ENCODE results near the gene SND1.
"Not testable (repeated sequence)": the region's sequence is repeated elsewhere in the genome, so short reads cannot be mapped to it uniquely, and the experiment has no call there.

SND1 gene

DNA sequence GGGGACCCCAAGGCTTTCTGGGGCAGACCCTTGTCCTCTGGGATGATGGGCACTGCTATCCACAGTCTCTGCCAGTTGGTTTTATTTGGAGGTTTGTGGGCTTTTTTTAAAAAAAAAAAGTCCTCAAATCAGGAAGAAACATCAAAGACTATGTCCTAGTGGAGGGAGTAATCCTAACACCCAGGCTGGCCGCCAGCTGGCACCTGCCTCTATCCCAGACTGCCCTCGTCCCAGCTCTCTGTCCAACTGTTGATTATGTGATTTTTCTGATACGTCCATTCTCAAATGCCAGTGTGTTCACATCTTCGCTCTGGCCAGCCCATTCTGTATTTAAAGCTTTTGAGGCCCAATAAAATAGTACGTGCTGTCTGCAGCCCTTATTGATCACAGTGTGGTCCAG lies 440.2 kb downstream of the SND1 start:
- DNase-seq: no peak

DNA sequence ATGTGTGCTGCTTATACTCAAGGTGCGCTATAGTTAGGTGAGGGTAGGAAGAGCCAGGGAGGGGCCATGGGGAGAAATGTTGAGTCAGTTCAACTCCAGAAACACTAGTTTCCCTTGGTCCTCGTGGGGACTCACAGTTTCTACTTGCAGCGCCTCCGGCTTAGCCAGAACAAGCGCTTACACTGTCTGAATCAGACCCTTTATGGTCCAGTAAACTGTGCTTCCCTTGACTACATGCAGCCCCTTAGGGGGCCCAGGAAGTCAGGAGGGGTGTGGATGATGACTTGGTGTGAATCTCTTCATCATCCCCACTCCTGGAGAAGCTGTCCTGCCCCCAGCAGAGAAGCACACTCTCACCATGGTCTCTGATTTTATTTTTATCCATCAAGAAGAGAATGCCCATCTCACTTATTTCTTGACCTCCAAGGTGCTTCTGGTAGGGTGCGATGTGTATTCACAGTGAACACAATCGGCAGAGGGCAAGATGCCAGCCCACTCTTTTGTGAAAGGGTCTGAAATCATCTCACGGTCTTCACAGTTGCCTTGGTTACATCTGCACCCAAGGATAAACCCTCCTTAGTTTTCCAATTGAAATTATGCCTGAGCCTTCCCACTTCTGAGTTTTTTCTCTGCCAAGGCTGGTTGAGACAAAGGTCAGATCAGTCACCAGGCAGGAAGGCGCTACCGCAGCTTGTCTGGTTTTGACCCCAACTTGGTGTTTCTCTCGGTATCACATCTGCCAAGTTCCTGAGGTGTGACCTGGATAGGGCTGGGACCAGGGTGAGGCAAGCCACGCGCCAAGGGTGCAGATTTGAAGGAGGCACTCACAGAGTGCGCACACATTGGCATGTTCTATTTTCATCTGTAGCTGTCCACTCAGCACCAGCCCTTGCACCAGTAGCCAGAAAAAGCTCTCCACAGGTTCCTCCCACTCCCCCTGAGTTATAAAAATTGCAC lies 441.9 kb downstream of the SND1 start:
- no peak for DNase-seq

DNA sequence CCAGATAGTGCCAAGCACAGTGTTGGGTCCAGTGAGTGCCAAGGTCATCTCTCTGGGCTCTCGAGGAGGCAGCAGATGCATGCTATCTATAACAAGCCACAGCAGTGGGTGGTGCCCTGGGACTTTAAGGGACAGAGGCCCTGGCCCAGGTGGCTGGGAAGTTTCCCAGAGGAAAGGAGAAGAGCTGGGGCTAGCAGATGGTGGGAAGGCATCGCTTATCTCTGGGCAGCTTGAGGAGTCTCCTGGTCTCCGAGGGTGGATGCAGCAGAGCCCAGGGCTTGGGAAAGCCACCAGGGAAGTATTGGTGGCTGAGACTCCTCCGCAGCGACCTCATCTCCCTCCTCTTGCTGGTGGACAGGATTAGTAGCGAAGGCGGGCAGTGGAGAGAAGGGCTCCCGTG lies 442.7 kb downstream of the SND1 start:
- no peak for DNase-seq

DNA sequence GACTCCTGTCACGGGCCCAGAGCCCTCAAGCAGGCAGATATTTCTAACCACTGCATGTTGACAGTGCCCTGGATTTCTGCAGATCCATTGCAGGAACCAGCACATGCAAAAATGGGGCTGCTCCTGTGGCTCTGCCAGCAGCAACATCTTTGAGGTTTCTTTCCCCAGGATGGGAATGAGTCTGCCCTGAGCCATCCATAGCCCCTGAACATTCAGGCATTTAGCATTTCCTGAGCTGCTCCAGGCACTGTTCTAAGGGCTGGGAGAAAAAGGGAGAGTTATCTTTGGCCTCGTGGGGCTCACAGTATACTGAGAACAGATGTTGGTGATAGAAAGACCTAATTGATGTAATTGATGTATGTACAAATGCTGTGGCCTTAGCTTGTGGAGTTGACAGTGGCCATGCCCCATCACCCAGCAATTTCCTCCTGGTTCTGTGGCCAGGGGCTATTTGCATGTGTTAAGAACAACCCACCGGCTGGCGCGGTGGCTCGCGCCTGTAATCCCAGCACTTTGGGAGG lies 445.3 kb downstream of the SND1 start:
- DNase-seq: no peak

DNA sequence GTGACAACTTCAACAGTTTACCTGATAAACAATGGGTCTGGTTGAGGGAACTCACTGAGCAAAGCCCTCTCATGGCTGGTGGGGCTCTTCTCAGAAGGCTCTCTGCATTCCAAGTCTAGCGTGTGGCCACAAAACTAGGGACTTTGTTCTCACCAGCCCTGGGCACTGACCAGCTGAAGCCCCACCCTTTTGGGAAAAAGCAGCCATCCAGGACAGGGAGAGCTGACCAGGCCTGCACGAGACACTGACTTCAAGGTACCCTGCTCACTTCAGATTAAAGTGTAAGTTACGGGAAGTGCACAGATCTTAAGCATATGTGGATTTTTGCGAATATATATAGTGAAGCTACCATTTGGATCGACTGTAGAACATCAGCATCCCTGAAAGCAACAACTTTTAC lies 446.6 kb downstream of the SND1 start:
- no peak for DNase-seq

DNA sequence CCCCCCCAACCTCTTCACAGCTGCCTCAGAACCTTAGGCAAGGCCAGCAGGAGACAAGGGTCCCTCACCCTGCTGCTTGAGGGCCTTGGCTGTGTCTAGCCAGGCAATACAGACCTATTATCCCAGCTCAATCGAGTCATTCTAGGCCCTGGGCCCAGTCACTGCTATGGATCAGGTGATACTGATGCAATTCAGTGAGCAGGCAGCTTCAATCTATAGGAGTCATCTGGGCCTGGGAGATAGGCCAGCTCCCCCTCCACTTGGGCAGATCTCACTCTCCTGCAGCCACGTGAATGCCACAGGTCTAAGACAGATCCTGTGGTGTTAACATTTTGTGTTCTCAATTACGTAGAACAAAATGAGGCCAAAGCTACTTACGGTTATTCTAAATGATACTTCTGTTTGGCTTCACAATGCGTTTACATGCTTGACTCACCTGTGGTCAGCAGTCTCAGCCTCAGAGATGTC lies 447.2 kb downstream of the SND1 start:
- DNase-seq: no peak

DNA sequence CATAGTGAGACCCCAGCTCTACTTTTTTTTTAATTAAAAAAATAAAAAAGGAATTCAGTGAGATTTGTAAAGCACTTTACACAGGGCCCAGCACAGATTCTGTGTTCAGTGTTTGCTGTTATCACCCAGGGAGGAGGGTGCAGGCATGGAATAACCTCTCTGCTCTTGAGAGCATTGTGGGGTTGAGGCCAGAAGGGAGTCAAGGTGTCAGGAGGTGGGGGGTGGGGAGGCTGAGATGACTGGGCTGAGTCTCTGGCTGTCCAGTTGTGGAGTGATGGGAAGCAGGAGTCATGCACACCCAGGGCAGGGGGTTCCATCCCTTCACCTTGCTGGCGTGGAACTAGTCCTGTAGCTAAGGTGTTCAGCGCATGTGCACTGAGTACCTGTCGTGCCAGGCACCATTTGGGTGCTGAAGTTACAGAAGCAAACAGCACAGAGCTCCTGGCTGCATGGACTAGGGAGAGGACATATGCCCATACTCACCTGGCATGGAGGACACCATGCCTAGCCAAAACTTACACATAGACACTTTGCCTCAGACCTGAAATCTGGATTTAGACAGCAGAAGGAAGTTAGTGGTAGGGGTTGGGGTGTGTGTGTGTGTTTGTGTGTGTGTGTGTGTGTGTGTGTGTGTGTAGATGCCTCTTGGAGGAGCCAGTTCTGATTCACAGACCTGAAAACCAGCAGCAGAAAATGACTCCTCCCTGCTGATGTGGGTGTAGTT lies 448.4 kb downstream of the SND1 start:
- DNase-seq: no peak

DNA sequence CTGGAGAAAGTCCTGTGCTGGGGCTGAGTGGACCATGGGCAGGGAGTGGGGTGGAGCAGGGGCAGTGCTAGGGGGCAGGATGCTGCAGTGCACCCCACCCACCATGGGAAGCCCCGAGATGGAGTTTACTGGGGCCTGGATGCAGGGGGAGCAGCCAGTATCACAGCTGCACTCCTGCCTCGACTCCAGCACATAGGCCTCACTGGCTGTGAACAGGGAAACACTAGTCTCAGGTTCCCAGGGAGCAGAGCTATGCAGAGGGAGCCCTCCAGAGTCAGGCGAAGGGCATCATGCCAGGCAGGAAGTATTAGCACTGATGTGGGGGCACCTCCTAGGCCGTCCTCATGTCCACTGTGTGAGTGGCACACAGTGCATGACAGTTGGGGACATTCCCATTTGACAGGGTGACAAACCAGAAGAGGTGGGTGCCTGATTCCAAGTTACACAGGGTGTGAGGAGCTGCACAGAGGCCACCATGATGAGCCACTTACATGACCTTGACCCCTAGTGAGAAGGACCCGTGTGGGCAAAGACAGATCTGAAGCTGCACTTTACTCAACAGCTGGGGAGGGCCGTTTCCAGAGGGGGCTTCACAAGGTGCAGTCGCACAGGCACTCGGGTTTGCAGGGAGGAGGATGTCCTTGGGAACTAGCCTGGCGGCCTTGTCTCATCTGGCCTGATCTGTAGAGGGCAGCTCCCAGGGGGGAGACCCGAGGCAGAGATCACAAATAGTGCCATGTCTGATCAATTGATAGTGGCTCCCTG lies 449.1 kb downstream of the SND1 start:
- no peak for DNase-seq

DNA sequence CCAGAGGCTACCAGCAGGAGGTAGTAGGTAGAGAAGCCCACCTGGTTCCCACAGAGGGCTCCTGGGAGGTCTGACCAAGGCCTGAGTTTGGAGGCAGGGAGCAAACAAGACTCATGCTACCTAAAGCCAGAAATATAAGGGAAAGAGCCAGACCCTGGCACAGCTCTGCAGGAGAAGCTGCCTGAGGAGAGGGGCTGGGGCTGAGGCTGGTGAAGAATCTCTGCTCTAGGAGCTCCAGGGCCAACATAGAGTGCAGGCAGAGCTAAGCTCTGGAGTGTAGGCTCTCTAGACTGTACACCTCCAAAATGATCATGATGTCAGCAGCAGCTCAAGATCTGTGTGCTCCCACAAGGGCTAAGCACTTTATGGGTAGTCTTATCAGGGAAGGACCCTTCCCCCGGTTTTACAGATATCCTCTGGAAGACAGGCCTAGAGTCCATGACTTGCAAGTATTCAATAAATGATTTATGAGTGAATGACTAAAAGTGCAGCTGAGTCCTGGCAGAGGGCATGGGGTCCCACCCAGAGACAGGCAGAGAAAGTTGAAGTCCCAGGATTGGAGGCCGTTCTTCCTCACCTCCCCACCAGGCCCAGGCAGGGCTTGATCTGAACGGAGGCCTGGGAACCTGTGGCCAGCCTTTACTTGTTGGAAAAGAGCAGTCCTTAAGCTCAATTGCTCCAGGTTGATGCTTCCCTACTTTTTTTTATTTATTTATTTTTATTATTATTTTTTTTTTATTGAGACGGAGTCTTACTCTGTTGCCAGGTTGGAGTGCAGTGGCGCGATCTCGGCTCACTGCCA lies 450.7 kb downstream of the SND1 start:
- no peak for DNase-seq

DNA sequence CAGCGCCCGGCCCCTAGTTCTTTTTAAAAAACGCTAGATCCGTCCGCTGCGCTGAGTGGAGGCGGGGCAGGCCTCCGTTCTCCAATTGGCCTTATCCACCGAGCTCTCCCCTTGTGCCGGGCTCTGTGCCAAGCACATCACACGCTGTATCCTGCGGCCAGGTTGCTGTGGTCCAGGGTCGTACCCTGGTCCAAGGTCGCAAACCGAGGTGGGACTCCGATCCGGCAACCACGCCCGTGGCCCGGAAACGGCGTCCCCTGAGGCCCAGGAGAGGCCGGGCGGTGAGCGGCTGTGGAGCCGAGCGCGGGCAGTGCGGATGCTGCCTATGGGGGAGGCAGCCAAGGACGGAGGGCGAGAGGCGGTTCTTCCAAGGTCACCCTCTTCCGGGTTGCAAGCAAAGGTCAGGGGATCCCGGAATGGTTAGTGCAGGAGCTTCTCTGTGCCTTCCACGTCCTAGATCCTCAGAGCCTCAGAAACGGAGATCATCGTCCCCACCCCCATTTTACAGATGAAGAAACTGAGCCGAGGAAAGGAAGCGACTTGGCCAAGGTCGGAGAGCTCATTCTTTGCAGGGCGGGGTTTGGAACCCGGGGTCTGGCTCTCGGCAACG lies 451.6 kb downstream of the SND1 start:
- no peak for DNase-seq

DNA sequence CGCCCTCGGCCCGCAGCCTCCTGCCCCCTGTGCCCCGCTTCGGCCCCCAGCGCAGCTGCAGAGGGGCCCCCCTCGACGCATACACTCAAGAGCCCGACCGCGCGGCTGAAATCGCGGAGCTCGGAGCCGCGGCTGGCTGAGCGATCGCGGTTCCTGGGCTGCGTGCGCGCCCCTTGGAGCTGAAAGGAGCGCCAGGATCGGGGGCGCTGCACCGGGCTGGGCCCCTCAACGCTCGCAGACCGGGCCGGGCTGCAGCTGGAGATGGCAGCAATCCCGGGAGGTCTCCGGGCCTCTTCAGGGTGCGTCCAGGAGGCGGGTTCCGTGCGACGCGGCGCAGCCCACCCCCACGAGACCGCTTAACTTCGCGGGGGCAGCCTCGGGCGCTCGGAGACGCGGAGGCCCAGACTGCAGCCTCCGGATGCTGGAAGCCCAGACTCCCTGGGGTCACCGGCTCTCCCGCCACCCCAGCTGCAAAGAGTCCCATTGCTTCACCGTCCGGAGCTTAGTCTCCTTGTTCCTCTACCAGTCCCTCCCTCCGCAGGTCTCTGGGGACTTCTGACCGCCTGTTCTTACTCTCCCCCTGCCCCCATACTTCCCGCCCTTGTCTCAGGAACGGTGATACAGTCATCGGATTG lies 452.2 kb downstream of the SND1 start:
- DNase-seq: no peak

DNA sequence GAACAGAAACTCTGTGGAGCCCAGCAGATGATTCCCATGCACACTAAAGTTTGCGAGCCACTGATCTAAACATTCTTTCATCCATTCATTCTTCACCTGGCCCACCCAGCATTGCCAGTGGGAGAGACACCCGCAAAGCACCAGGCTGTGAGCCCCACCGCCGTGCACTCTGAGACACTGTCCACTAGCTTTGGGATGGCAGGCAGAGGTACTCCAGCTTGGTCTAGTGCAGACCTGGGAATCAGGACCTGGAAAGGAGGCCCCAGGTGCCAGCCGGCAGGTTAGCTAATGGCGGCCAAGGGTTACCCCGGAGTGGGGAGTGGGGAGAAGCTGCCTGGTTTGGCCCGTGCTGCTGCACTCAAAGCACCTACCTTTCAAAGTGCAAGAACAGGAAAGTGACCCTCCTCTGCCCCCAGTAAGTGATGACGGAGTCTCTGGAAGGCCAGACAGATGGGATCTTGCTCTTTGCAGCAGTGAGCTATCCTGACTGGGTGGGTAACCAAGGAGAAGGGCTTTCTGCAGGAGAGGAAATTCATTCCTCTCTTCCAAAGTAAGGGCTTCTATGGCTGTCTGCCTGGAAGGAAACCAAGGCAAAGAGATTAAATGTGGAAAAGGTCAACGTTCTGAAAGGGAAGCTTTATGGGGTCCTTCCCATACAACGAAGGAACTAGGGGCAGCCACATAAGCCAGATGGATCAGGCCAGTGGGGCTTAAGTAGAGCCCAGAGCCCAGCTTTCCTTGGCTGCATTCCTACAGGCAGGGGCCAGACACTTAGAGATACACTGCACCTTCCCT lies 453.4 kb downstream of the SND1 start:
- DNase-seq: no peak

DNA sequence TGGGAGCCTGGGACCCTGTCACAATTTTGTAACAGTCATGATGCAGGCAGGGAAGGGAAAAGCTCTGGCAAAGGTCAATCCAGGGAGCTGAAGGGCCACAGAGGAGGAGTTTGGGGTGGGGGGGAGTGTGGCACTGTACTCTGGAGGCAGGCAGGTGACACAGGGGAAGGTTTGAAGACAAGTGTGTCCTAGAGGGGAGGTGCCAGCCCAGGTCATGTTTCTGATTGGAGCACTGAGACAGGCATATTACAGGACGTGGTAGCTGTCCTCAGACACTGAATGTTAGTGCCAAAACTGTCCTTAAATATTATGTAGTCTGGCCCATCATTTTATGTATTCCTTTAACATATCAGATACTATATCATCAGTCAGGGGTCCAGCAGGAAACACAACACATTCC lies 454.8 kb downstream of the SND1 start:
- no peak for DNase-seq

DNA sequence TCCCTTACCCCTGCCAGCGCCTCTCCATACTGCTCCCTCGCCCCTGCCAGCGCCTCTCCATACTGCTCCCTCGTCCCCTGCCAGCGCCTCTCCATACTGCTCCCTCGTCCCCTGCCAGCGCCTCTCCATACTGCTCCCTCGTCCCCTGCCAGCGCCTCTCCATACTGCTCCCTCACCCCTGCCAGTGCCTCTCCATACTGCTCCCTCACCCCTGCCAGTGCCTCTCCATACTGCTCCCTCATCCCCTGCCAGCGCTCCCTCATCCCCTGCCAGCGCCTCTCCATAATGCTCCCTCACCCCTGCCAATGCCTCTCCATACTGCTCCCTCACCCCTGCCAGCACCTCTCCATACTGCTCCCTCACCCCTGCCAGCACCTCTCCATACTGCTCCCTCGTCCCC lies 455.5 kb downstream of the SND1 start:
- not testable (repeated sequence) for DNase-seq

DNA sequence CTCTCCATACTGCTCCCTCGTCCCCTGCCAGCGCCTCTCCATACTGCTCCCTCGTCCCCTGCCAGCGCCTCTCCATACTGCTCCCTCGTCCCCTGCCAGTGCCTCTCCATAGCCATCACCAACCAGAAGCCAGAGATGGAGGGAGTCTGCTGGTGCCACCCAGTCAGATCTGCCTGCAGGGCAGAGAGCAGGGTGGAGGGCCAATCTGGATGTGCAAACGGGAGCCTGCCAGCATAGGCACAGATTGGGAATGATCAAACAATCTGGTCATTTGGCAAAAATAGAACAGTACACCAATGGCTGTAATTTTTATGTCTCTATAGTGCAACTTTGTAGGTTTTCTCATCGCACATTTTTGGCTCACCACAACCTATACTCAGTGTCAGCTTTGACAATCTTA lies 456.1 kb downstream of the SND1 start:
- DNase-seq: no peak

DNA sequence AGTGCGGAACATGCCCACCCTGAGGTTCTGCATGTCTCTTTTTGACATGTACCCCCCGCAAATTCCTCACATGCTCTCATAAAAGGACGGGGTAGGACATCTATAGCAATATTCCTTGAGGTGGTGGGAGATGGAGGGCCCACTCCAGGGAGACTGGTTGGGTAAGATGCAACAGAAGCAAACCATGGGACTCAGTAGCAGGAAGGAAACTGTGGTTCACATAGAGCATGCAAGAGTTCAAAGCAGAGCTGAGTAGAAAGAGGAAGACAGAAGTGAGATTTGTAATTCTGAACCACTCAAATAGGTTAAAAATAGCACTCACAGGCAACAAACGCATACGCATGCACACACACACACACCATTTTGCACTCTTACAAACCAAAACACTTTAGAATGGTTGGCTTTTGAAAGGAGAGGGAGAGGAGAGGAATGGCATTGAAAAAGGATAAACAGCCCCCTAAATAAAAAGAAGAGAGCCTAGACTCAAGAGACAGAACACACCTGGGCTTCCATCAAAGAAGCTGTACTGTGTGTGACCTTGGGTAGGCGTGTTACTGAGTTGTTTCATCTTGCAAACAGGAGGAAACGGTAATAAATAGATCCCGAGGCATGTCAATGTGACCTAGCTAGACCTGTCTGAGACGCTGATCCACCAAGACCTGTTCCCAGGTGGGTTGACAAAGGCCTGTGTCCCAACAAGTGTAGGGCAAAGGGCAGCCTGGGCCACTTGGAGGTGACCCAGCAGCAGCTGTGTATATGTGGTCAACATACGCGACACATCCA lies 456.8 kb downstream of the SND1 start:
- DNase-seq: no peak

DNA sequence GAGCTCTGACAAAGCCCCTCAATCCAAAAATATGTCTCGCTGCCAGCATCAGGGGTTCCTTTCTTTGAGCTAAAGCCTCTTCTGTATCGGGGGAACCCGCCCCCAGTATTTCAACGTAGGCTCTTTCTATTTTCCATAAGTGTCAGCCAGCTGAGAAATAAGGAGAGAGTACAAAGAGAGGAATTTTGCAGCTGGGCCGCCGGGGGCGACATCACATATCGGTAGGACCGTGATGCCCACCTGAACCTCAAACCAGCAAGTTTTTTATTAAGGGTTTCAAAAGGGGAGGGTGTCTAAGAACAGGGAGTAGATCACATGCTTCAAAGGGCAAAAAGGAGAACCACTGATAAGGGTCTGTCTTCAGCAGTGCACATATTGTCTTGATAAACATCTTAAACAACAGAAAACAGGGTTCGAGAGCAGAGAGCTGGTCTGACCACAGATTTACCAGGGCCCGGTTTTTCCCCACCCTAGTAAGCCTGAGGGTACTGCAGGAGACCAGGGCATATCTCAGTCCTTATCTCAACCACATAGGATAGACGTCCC lies 457.5 kb downstream of the SND1 start:
- DNase-seq: not testable (repeated sequence)

DNA sequence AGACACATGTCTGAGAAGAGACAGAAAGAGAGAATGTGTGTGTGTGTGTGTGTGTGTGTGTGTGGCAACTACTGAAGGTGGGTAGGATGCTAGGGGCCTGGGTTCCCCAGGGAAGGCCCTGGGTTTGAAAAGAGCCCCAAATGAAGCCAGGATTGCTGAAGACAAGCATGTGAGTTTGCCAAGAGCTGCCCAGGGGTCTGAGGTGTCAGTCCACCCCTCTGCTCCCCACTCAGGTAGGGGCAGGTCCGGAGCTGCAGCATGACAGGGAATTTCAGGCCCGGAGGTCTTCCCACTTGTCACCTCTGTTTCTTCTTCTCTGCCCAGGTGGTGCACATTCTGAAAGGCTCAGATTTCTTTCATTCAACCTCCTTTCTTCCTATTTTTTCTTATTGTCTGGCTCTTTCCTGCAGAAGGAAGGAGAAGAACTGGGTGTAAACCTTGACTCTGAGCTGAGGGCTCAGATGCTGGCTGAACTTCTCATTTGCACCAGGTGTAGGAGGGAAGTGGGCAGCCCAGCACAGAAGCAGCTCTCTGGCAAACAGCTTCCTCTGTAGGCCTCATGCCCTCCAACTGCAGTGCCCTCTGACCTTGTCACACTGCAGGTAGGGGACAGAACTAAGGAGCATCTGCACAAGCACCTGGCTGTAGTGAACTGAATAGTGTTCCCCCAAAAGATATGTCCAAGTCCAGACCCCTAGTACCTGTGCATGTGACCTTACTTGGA lies 458.8 kb downstream of the SND1 start:
- no peak for DNase-seq

All from NCI-H1105 (cell line).